ENCODE data around the gene TRIM2. TPM values are rescaled to one million over a fixed set of nuclear protein-coding genes. Genes with fewer than 3 reads are reported as not detected.

Gene TRIM2
- total RNA-seq, 1 donor from 2014 or later, result 120 TPM

GRCh38 chr4:153369021-153369420 is 164.8 kb downstream of the TRIM2 start:
- Mint-ChIP-seq H3K4me1 (ENCODE audit: low read depth, unreplicated experiment) (no peaks in the 10 kb centered on the region), H3K27ac (ENCODE audit: unreplicated experiment) (no peak overlapping the region), H3K36me3 (ENCODE audit: unreplicated experiment) (peaks cover 6% of the 10 kb centered on the region), H3K27me3 (ENCODE audit: unreplicated experiment) (no peaks in the 10 kb centered on the region), H3K4me3 (ENCODE audit: unreplicated experiment) (no peak overlapping the region), H3K9me3 (ENCODE audit: unreplicated experiment) (peaks cover 3% of the 10 kb centered on the region)
- no peak for TF ChIP-seq CTCF (IDR thresholded peaks at IDR 0.05; ENCODE audit: partially characterized antibody, unreplicated experiment)
- no peak for DNase-seq

GRCh38 chr4:153371701-153372234 is 167.5 kb downstream of the TRIM2 start:
- H3K27me3 Mint-ChIP-seq (ENCODE audit: unreplicated experiment), result no peaks in the 10 kb centered on the region
- peaks cover 6% of the 10 kb centered on the region for H3K36me3 Mint-ChIP-seq (ENCODE audit: unreplicated experiment)
- H3K4me1 Mint-ChIP-seq (ENCODE audit: low read depth, unreplicated experiment), result no peaks in the 10 kb centered on the region
- H3K4me3 Mint-ChIP-seq (ENCODE audit: unreplicated experiment), result no peak overlapping the region
- TF ChIP-seq CTCF (IDR thresholded peaks at IDR 0.05; ENCODE audit: partially characterized antibody, unreplicated experiment), result no peak
- H3K27ac Mint-ChIP-seq (ENCODE audit: unreplicated experiment), result no peak overlapping the region
- H3K9me3 Mint-ChIP-seq (ENCODE audit: unreplicated experiment), result peaks cover 3% of the 10 kb centered on the region
- no peak for DNase-seq

GRCh38 chr4:153372967-153373562 is 168.8 kb downstream of the TRIM2 start:
- no peak for TF ChIP-seq CTCF (IDR thresholded peaks at IDR 0.05; ENCODE audit: partially characterized antibody, unreplicated experiment)
- DNase-seq, result no peak
- Mint-ChIP-seq H3K27ac (ENCODE audit: unreplicated experiment) (no peak overlapping the region), H3K36me3 (ENCODE audit: unreplicated experiment) (peaks cover 6% of the 10 kb centered on the region), H3K9me3 (ENCODE audit: unreplicated experiment) (peaks cover 3% of the 10 kb centered on the region), H3K27me3 (ENCODE audit: unreplicated experiment) (no peaks in the 10 kb centered on the region), H3K4me3 (ENCODE audit: unreplicated experiment) (no peak overlapping the region), H3K4me1 (ENCODE audit: low read depth, unreplicated experiment) (no peaks in the 10 kb centered on the region)

- H3K9me3 Mint-ChIP-seq (ENCODE audit: unreplicated experiment), result peaks cover 3% of the 10 kb centered on the region
- no peaks in the 10 kb centered on the region for H3K4me1 Mint-ChIP-seq (ENCODE audit: low read depth, unreplicated experiment)
- peaks cover 6% of the 10 kb centered on the region for H3K36me3 Mint-ChIP-seq (ENCODE audit: unreplicated experiment)
- H3K27ac Mint-ChIP-seq (ENCODE audit: unreplicated experiment), result no peak overlapping the region
- H3K27me3 Mint-ChIP-seq (ENCODE audit: unreplicated experiment), result no peaks in the 10 kb centered on the region
- DNase-seq, result no peak
- TF ChIP-seq CTCF (IDR thresholded peaks at IDR 0.05; ENCODE audit: partially characterized antibody, unreplicated experiment), result no peak
- H3K4me3 Mint-ChIP-seq (ENCODE audit: unreplicated experiment), result no peak overlapping the region
Observed at GRCh38 chr4:153374442-153374841, 170.2 kb downstream of the TRIM2 start.

GRCh38 chr4:153375303-153375702 is 171.1 kb downstream of the TRIM2 start:
- no peaks in the 10 kb centered on the region for H3K4me1 Mint-ChIP-seq (ENCODE audit: low read depth, unreplicated experiment)
- H3K9me3 Mint-ChIP-seq (ENCODE audit: unreplicated experiment), result peaks cover 3% of the 10 kb centered on the region
- H3K36me3 Mint-ChIP-seq (ENCODE audit: unreplicated experiment), result peaks cover 6% of the 10 kb centered on the region
- H3K4me3 Mint-ChIP-seq (ENCODE audit: unreplicated experiment), result no peak overlapping the region
- no peak overlapping the region for H3K27ac Mint-ChIP-seq (ENCODE audit: unreplicated experiment)
- DNase-seq, result no peak
- H3K27me3 Mint-ChIP-seq (ENCODE audit: unreplicated experiment), result no peaks in the 10 kb centered on the region
- no peak for TF ChIP-seq CTCF (IDR thresholded peaks at IDR 0.05; ENCODE audit: partially characterized antibody, unreplicated experiment)

All from glutamatergic neuron (in vitro differentiated cells).